Colonic mucosa (tissue), 4 donors: ENCODE measurements around the gene PREX1. TPM values are rescaled to one million over a fixed set of nuclear protein-coding genes. Genes with fewer than 3 reads are reported as not detected.

Experiments used
- DNase-seq: peaks from one replicate; pipeline ENCODE4 v3.0.0-alpha.2; 2020
- H3K27ac ChIP-seq: fragments of 200-600 bp; one replicate; pipeline ENCODE4 v1.8.0; 2021
- H3K27me3 ChIP-seq: fragments of 200-600 bp; one replicate; pipeline ENCODE4 v1.8.0; 2021
- H3K36me3 ChIP-seq: fragments of 200-600 bp; one replicate; pipeline ENCODE4 v1.8.0; 2021
- H3K4me1 ChIP-seq: fragments of 200-600 bp; one replicate; pipeline ENCODE4 v1.8.0; 2021; ENCODE audit warnings: mild to moderate bottlenecking
- H3K4me3 ChIP-seq: fragments of 200-600 bp; one replicate; pipeline ENCODE4 v1.8.0; 2021
- H3K9ac ChIP-seq, 2 donors: one replicate each; pipeline ENCODE4 v1.7.0; 2013; ENCODE audit warnings: control low read depth in 2 of 2, low read depth in 2 of 2, low read length in 2 of 2
- H3K9me3 ChIP-seq: fragments of 200-600 bp; one replicate; pipeline ENCODE4 v1.8.0; 2021
- CTCF ChIP-seq: fragments of 200-600 bp; IDR thresholded peaks from one replicate; pipeline ENCODE4 v1.8.0; 2022; ENCODE audit warnings: antibody characterized with exemption, mild to moderate bottlenecking
- intact Hi-C: fragments of 100-400 bp; cut with DNase I; formaldehyde crosslinking; loops from one replicate; pipeline ENCODE4 v1.14.1; 2022
- total RNA-seq, 2 donors: library from RNA; stranded (reverse); fragmentation: NEBNext Ultra II Directional in 1 of 2; extraction: Animal tissue kit (Norgen Biotek cat#: 25700) in 1 of 2; gene quantifications; one replicate each; pipeline ENCODE4 v1.2.1, GENCODE V29; 2021
- donor health status: healthy.
- donor health status: DM: no; HTN: no; CAD: no.
- donor health status: DM: no; HTN: no; CAD: no.

PREX1 gene
- total RNA-seq, 2 donors from 2014 or later, result 7.2 to 24.6 TPM

- H3K27me3 ChIP-seq, result no peaks in the 10 kb centered on the region
- no peak overlapping the region for H3K9ac ChIP-seq
- no peaks in the 10 kb centered on the region for H3K36me3 ChIP-seq
- no peak for DNase-seq
- no peaks in the 10 kb centered on the region for H3K9me3 ChIP-seq
- no peaks in the 10 kb centered on the region for H3K4me1 ChIP-seq
- H3K4me3 ChIP-seq, result no peak overlapping the region
- intact Hi-C loops, result no loop called here
- TF ChIP-seq CTCF, result no peak
- no peak overlapping the region for H3K27ac ChIP-seq
These were observed 157.7 kb downstream of the PREX1 start for GRCh38 chr20:48669946-48670605.

- TF ChIP-seq CTCF, result no peak
- H3K27ac ChIP-seq, result no peak overlapping the region
- no peak overlapping the region for H3K9ac ChIP-seq
- H3K9me3 ChIP-seq, result no peaks in the 10 kb centered on the region
- intact Hi-C loops, result no loop called here
- DNase-seq, result no peak
- H3K27me3 ChIP-seq, result no peaks in the 10 kb centered on the region
- H3K4me3 ChIP-seq, result no peak overlapping the region
- H3K4me1 ChIP-seq, result no peaks in the 10 kb centered on the region
- H3K36me3 ChIP-seq, result no peaks in the 10 kb centered on the region
These were observed 159.3 kb downstream of the PREX1 start for GRCh38 chr20:48668451-48668946.

- H3K4me1 ChIP-seq, result no peaks in the 10 kb centered on the region
- intact Hi-C loops, result no loop called here
- no peak for TF ChIP-seq CTCF
- H3K9ac ChIP-seq, result no peak overlapping the region
- no peaks in the 10 kb centered on the region for H3K36me3 ChIP-seq
- no peak for DNase-seq
- no peak overlapping the region for H3K27ac ChIP-seq
- no peaks in the 10 kb centered on the region for H3K27me3 ChIP-seq
- no peaks in the 10 kb centered on the region for H3K9me3 ChIP-seq
- H3K4me3 ChIP-seq, result no peak overlapping the region
These were observed 159.8 kb downstream of the PREX1 start for GRCh38 chr20:48667889-48668413.

- no peaks in the 10 kb centered on the region for H3K9me3 ChIP-seq
- no peak for TF ChIP-seq CTCF
- H3K9ac ChIP-seq, result no peak overlapping the region
- no peak overlapping the region for H3K4me3 ChIP-seq
- no peaks in the 10 kb centered on the region for H3K27me3 ChIP-seq
- H3K27ac ChIP-seq, result no peak overlapping the region
- intact Hi-C loops, result no loop called here
- DNase-seq, result no peak
- H3K36me3 ChIP-seq, result no peaks in the 10 kb centered on the region
- H3K4me1 ChIP-seq, result no peaks in the 10 kb centered on the region
These were observed 160.3 kb downstream of the PREX1 start for GRCh38 chr20:48667481-48667880.

GRCh38 chr20:48665785-48666184 is 162.0 kb downstream of the PREX1 start:
- H3K9ac ChIP-seq, result peak overlapping the region in 1 of 2 donors; percentile 9
- no peak for DNase-seq
- no peak for TF ChIP-seq CTCF
- no peaks in the 10 kb centered on the region for H3K4me1 ChIP-seq
- no peak overlapping the region for H3K27ac ChIP-seq
- no peaks in the 10 kb centered on the region for H3K36me3 ChIP-seq
- H3K9me3 ChIP-seq, result no peaks in the 10 kb centered on the region
- no peaks in the 10 kb centered on the region for H3K27me3 ChIP-seq
- H3K4me3 ChIP-seq, result no peak overlapping the region
- intact Hi-C loops, result no loop called here
